Adipose tissue (tissue), 3 donors: ENCODE measurements around the gene STIM1. TPM values are rescaled to one million over a fixed set of nuclear protein-coding genes. Genes with fewer than 3 reads are reported as not detected.
"Not testable (repeated sequence)": the region's sequence is repeated elsewhere in the genome, so short reads cannot be mapped to it uniquely, and the experiment has no call there.

ENCODE experiments used
- H3K27ac ChIP-seq: one replicate; pipeline ENCODE4 v1.5.1; 2013; ENCODE audit warnings: low read depth, low read length
- WGBS, 3 donors: extraction: QIAGEN DNeasy Blood & Tissue Kit; methylation state at CpG; one replicate each; pipeline ENCODE4 v1.1.7; 2013; 5-methylcytosine and 5-hydroxymethylcytosine counted together
- polyA plus RNA-seq, 3 donors: library from polyadenylated mRNA; stranded (reverse); fragments of 200-250 nt; gene quantifications; one replicate each; pipeline ENCODE4 v1.2.3, GENCODE V29; 2013
- donor health status: healthy with polysubstance abuse.
- donor health status: Bipolar disorder and iron deficiency.
- donor health status: healthy.

The STIM1 gene
- polyA plus RNA-seq, 3 donors, result 17.6 to 49.7 (median 40.0) TPM

DNA sequence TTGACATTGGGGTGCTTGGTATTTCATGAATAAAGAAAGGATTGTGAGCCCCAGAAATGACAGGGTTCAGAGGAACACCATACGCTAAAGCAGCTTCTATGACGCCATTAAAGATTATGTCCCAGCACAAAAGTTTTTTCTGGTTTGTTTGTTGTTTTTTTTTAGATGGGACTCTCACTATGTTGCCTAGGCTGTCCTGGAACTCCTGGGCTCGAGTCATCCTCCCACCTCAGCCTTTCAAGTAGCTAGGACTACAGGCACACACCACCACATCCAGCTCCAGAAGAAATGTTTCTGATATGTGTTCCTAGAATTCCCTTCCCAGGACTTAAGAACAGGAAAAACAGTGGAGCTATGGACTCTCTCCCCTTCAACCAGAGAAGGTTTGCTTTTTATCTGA, 12.1 kb upstream of the STIM1 start:
- WGBS, 3 donors, result 85 to 95% (median 94%) methylated on average over 3 of the region's 3 CpGs

DNA sequence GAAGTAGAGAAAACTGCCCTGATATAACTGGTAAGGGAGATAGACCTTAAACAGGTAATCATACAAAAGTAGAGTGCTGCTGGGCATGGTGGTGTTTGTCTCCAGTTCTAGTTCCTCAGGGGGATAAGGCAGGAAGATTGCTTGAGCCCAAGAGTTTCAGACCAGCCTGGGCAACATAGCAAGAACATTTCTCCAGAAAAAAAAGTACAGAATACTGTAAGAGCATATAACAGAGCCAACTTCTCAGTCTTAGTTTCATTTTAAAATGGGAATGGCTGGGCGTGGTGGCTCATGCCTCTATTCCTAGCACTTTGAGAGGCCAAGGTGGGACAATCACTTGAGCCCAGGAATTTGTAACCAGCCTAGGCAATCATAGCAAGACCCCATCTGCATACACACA, 10.2 kb upstream of the STIM1 start:
- no peak overlapping the region for H3K27ac ChIP-seq
- 80 to 94% (median 89%) methylated on average over 1 of the region's 1 CpG for WGBS, 3 donors

More for the DNA sequence above, 12.1 kb upstream of the STIM1 start:
- H3K27ac ChIP-seq, result no peak overlapping the region

DNA sequence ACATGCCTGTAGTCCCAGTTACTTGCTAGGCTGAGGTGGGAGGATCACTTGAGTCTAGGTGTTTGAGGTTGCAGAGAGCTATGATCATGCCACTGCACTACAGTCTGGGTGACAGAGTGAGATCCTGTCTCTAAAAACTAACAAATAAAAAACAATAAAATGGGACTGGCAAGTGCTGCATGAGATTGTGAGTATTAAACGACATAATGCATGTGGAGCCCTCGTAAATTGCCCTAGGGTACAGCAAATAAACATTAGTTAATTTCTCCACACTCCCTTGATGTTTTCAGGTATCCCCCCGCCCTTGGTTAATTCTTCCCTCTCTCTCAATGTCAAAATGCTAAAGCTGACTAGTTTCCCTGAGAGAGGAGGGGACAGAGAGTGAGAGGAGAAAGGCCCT, 9.8 kb upstream of the STIM1 start:
- no peak overlapping the region for H3K27ac ChIP-seq
- WGBS, 3 donors, result 87 to 94% (median 93%) methylated on average over 3 of the region's 3 CpGs

DNA sequence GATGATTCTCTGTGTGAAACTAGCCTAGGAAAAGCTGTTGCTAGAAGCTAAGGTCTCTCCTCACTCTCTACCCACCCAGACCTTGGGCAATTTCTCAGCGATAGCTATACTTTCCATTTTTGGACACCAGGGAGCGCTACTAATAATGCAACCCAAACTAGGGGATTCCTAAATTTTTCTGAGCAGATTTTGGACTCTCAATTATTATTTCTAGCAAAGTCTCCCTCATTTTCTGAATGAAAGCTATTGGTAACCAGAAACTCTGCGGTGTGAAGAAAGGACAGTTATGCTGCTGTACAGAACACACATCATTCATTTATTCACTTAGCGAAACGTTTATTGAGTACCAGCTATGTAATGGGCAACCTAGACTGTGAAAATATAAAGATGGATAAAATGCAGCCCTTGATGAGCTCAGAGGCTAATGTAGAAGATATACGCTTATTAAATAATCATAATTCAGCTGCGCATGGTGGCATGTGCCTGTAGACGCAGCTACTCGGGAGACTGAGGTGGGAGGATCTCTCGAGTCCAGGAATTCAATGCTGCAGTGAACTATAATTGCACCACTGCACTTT, 6.1 kb upstream of the STIM1 start:
- 62 to 66% (median 65%) methylated on average over 10 of the region's 10 CpGs for WGBS, 3 donors
- no peak overlapping the region for H3K27ac ChIP-seq

DNA sequence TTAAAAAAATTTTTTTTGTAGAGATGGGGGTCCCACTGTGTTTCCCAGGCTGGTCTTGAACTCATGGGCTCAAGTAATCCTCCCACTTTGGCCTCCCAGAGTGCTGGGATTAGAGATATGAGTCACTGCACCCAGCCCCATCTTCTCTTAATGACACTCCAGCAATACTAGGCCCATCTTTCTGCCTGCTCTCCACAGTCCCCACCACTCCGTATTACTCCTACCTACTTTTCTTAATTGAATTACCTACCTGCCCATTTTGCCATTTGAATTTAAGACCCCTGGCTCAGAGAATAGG, 2.0 kb upstream of the STIM1 start:
- WGBS, 3 donors, result 95 to 96% (median 96%) methylated on average over 1 of the region's 1 CpG
- H3K27ac ChIP-seq, result no peak overlapping the region

DNA sequence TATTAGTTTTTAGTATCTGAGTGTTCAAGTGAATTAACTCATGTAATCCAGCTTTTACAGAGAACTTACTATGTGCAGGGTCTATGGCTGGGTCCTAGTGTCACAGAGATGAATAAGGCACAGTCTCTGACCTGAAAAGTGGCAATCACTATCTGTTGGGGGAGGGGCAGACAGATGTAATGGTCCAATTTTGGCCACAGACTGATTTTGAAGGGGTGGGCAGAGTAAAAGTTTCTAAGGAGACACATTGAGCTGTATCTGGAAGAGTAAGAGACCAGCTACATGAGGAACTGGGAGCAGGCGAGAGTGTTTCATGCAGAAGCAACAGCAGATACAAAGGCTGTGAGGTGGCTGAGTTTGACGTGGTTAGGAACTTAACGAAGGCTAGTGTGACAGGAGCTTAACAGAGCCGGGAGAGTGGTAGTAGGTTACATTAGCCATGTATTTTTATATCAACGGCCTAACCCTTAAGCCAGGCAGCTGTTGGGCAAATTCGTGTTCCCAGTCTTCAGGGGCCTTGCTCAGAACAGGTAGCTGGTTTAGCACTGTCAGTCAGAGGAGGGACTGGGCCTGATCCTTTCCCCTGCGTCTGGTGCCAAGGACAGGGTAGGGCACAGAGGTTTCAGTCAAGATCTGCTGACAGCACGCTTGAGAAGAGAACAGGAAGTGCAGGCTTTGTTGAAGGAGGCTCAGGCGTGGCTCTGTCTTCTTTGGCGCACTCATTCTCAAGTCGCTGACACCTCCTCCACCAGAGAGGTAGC, 1.4 kb upstream of the STIM1 start:
- no peak overlapping the region for H3K27ac ChIP-seq
- 51 to 64% (median 51%) methylated on average over 11 of the region's 11 CpGs for WGBS, 3 donors

DNA sequence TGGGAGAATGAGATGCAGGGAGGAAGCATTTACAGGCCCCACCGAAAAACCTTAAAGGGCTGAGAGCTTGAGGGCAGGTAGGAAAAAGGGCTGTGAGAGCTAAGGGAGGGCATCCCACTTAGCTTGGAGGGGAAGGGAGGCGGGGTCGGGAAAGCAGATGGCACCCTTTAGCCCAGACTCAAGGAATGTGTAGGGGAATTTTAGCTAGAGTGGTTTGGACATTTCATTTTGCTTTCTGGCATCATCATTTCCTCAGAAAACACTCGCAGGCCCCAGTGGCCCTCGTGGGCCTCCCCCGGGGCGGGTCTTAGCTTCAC, 846 bp upstream of the STIM1 start:
- no peak overlapping the region for H3K27ac ChIP-seq
- WGBS, 3 donors, result 15 to 22% (median 16%) methylated on average over 7 of the region's 7 CpGs

DNA sequence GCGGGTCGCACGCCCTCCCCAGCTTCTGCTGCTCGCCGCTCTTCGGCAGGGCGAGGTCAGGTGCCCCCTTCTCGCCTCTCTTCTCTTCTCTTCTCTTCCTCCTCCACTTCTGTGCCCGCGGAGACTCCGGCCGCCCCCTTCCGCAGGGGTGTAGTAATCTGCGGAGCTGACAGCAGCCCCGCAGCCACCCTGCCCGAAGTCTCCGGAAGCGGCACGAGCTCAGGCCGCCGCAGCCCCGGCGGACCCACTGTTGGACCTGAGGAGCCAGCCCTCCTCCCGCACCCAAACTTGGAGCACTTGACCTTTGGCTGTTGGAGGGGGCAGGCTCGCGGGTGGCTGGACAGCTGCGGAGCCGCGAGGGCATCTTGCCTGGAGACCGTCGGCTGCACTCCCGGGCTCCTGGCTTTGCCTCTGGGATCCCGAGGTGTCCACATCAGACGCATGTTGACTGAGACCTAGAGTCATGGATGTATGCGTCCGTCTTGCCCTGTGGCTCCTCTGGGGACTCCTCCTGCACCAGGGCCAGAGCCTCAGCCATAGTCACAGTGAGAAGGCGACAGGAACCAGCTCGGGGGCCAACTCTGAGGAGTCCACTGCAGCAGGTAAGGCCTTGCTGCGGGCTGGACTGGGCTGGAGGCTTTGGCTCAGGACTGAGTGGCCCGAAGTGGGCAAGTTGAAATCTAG, 486 bp downstream of the STIM1 start:
- WGBS, 3 donors, result 1 to 2% (median 2%) methylated on average over 35 to 40 of the region's 40 CpGs
- peak overlapping the region; percentile 4 for H3K27ac ChIP-seq

DNA sequence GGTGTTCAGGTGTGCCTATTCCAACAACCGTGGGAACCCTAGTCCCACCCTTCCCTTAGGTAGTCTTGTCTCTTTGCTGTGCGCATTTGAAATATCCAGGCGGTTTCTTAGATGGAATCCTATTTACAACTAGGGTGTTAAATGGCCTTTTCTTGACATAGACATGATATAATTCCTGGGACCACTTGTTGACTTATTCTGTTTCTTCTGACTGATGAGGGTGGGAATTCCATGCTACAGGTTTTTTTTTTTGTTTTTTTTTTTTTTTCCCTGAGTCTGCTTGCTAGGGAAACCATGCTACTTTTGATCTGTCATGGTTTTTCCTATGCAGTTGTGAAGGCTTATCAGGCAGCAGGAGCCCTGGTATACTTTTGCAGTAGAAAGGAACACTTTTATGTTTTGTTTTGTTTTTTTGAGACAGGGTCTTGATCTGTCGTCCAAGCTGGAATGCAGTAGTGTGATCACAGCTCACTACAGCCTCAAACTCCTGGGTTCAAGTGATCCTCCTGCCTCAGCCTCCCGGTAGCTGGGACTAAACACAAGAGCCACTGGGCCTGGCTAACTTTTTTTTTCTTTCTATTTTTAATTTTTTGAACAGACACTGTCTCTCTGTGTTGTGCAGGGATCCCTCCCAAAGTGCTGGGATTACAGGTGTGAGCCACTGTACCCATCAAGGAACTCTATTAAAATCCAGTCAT, 1.5 kb downstream of the STIM1 start:
- H3K27ac ChIP-seq, result no peak overlapping the region
- WGBS, 3 donors, result 50 to 80% (median 70%) methylated on average over 5 of the region's 5 CpGs

DNA sequence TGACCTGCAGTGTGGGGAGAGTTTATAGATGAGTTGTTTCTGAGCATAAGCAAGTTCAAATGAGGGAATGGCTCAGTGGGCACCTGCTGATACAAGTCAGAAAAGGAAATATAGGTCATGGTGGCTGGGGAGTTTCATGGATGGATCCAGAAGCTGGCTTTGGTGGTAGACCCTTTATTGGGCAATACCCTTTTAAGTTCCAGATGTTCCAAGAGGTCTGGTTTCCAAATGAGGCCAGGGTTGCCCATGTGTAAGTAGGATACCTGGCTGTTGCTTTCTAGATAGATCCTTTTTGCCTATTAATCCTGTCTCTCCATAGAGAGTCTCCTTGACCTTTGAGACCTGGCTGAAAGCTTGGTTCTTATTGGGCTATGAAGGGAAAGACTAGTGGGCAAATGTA, 2.2 kb downstream of the STIM1 start:
- no peak overlapping the region for H3K27ac ChIP-seq

DNA sequence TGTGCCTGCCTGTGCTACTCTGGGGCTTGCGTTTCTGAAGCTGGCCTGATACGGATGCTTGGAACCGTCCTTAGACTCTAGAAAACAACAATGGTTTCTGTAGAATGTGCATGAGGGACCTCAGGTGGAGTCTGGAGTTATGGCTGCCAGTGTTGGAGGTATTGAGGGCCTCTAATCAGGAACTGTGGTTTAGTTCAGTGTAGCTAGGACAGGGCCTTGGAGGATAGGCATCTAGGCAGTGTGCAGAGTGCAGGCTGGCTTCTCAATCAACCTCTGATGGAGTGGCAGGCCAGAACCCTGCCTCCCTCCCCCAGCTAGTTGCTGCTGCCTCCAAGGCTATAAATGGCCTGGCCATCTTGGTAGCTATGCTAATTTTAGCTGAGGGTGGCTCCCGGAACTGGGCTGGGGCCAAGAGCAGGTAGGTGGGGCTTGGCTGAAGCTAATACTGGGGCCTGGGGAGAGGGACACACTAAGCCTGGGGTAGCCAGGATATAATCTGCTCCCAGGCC, 4.0 kb downstream of the STIM1 start:
- no peak overlapping the region for H3K27ac ChIP-seq
- 65 to 71% (median 66%) methylated on average over 4 of the region's 4 CpGs for WGBS, 3 donors

DNA sequence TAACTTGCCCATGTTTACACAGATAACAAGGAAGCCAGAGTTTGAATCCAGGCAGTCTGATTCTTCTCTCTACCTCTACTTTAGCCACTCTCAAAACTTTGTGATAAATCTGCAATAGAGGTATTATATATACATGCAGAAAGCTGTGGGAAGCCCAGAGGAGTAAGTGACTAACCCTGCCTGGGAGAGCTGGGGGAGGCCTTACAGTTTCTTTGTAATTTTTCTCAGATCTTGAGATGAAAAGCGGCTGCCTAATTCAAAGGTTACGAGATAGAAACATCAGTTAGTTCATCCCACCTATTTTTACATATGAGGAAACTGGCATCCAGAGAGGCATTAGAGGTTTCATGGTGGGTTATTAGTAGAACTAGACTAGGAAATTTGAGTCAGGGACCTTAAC, 4.9 kb downstream of the STIM1 start:
- WGBS, 3 donors, result 83 to 96% (median 90%) methylated on average over 2 of the region's 2 CpGs

DNA sequence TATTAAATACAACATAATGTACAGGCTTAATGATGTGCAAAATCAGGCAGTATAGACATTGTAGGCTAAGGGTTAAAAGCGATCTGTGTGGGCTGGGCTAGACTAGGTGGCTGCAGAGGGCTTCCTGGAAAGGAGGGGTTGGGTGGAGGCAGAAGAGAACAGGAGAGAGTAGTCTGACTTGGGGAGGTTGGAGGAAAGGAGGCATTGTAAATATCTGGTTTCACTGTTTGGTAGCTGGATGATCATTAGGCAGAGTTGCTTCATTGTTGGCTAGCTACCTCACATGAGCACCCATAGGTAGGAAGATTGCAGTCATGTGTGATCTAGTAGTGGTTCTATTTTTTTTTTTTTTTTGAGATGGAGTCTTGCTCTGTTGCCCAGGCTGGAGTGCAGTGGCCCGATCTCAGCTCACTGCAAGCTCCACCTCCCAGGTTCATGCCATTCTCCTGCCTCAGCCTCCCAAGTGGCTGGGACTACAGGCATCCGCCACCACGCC, 5.5 kb downstream of the STIM1 start:
- WGBS, 3 donors, result 74 to 83% (median 77%) methylated on average over 3 to 4 of the region's 4 CpGs
- not testable (repeated sequence) for H3K27ac ChIP-seq

More for the DNA sequence above, 4.9 kb downstream of the STIM1 start:
- no peak overlapping the region for H3K27ac ChIP-seq

DNA sequence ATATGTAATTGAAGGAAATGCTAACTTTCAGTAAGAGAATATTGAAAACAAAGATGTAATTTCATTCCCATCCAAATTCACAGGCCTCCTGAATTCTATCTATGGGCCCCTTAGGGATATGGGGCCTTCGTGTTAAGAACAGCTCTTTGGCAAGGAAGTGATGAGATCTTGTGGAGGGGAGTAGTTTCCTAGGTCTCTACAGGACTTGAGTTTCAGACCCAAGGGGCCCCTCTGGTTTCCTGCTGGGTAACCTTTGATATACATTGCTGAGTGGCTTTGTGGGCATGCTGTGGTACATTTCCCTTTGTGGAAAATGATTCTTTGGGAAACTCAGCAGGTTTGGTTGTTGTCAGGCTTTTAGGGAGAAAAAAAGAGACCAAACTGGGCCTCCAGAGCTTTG, 6.2 kb downstream of the STIM1 start:
- 11 to 66% (median 18%) methylated on average over 1 of the region's 1 CpG for WGBS, 3 donors
- no peak overlapping the region for H3K27ac ChIP-seq

DNA sequence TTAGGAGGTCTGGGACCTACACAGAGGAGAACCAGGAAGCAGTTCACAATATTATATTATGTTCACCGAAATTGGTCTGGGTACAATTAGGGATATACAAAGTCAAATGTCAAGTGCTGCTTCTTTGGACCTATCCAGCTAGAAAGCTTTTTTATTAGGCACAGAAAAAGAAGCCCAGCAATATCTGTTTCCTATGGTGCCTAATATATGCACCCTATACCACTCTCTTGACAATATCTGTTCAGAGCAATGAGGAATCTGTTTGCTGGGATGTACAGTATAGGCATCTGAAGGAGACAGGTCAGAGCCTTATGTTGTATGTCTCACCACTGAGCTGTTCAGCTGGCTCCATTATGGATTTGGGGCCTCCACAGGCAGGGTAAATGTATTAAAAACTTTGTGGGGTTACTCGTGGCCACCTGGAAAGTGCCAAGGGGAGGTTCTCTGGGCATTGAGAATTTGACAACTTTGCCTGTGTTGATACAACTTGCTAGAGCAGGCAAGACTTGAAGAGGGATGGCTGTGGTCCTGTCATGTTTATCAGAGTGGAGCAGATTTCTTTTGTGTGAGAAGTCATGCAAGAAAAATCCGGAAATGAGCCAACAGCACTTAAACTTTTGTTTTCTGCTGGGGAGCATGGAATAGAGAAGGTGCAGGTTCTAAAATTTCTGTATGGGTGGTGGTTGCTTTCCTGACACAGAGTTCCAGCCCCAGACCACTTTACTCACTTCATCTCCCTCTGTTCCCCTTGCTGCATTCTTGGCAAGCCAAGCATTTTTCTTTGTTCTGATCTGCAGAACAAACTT, 10.1 kb downstream of the STIM1 start:
- H3K27ac ChIP-seq, result no peak overlapping the region
- WGBS, 3 donors, result 34 to 35% (median 35%) methylated on average over 3 of the region's 3 CpGs

DNA sequence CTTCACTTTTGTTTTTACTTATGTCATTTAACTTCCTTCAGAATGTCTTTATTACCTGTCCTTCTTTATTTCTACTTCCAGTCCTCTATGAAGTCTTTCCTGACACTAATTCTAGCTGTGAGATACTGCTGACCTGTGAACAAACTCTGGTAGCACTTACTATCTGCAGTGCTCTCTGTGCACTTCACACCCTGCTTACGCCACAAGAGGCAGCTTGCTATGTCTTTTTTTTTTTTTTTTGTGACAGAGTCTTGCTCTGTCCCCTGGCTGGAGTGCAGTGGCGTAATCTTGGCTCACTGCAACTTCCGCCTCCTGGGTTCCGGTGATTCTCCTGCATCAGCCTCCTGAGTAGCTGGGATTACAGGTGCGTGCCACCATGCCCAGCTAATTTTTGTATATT, 10.7 kb downstream of the STIM1 start:
- no peak overlapping the region for H3K27ac ChIP-seq
- 47 to 86% (median 63%) methylated on average over 5 of the region's 5 CpGs for WGBS, 3 donors

DNA sequence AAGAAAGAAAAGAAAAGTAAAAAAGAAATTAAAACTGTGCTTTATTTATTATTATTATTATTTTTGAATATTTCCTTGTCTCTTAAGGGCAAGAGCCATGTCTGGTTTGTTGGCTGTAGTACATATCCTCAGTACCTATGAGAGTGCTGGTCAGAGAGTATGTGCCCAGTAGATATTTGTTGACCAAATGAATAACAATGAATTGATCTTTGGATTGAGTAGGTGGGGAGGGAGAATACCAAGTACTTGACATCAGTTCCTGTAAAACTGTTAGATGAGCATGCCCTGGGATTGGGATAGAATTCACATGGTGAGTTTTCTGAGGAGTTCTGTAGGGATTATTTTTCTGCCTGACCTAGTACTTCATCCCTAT, 11.4 kb downstream of the STIM1 start:
- H3K27ac ChIP-seq, result no peak overlapping the region

DNA sequence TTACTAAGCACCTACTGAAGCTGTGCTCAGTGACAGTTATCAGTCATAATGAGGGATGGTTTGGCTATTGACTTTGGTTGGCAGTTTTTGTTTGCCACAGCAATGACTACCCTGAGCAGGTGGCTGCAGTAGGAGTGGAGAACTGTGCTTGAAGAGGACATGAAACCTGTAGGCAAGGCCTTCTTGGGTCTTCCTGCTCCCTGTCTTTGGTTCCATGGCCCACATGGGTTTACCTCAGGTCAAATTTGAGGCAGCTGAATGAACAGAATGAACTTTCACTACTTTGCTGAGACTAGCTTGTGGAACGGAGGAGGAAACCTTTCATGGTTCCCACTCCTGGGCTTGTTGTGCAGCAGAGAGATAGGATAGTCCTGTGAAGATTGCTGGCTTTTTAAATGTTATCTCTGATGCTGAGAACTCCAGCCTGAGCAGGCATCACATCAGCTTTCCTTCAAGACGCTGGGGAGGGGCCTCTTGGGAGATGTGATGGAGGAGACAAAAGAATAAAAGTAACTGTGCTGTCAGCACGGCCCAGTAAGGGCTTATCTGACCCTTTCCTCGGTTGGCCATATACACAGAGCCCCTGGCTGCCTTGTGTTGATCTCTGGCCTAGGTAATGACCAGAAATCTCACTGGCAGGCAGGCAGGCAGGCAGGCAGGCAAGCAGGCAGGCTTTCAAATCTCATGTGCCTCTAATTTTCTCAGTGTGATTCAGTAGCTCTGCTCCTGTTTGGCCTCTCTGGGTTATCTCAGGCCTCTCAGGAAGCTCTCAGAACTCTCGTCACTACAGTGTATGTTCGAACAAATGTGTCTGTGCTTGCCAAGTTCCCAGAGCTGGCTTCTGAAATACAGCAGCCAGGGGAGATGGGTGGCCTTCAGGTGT, 12.0 kb downstream of the STIM1 start:
- WGBS, 3 donors, result 24 to 46% (median 31%) methylated on average over 6 of the region's 6 CpGs
- H3K27ac ChIP-seq, result no peak overlapping the region
